Tracheal epithelial cell (primary cell): ENCODE results near the gene AFMID. TPM values are rescaled to one million over a fixed set of nuclear protein-coding genes. Genes with fewer than 3 reads are reported as not detected.

Source experiments
- total RNA-seq: library from RNA; depleted of rRNA; stranded (reverse); fragments of >200 nt; gene quantifications from 2 replicates; pipeline ENCODE4 v1.2.1, GENCODE V29; 2014

The AFMID gene, protein sequence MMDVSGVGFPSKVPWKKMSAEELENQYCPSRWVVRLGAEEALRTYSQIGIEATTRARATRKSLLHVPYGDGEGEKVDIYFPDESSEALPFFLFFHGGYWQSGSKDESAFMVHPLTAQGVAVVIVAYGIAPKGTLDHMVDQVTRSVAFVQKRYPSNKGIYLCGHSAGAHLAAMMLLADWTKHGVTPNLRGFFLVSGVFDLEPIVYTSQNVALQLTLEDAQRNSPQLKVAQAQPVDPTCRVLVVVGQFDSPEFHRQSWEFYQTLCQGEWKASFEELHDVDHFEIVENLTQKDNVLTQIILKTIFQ
- 27.0 and 32.8 TPM in 2 replicates for total RNA-seq

DNA sequence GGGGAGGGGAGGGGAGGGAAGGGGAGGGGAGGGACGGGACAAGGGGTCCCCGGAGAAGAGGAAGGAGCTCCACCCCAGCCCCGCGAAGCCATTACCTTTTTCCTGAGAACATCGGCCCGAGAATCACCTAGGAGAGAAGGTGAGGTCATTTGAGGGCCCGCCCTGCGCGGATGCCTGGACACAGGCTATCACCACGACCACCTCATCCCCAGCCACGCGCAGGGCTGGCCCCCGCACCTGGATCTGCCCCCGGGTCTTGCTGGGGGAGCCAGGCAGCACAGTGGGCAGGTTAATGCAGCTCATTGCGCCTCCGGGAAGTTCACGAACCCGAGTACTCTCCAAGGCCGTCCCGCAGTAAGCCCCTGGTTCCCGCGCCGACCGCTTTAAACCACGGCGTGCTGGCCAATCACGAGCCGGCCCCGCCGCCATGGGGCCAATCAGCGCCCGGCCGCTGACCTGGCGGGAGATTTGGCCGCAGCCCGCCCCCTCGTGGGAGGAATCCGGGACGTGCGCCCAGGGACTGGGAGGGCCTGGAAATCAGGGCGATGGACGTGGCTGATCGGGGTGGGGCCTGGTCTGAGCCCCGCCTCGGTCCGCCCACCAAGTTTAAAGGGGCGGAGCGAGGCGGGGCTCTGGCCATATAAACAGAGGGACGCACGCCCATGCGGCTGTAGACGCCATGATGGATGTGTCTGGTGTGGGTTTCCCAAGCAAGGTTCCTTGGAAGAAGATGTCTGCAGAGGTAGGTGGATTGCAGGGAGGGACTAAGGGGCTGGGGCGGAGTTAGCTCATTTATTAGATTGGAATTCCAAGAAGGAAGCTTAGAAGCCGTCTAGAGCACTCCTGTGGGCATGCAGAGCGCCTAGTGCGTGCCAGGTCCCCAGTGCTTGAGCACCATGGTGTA is at the start of gene AFMID, which contains the start of gene TK1:
Gene AFMID (plus strand): TSS at position 671 of the 904 bp plus-strand sequence. CDS start 9 bp downstream, at position 680.
Gene TK1 (minus strand): TSS at position 361 of the 904 bp plus-strand sequence. CDS start 58 bp downstream, at position 303.

DNA sequence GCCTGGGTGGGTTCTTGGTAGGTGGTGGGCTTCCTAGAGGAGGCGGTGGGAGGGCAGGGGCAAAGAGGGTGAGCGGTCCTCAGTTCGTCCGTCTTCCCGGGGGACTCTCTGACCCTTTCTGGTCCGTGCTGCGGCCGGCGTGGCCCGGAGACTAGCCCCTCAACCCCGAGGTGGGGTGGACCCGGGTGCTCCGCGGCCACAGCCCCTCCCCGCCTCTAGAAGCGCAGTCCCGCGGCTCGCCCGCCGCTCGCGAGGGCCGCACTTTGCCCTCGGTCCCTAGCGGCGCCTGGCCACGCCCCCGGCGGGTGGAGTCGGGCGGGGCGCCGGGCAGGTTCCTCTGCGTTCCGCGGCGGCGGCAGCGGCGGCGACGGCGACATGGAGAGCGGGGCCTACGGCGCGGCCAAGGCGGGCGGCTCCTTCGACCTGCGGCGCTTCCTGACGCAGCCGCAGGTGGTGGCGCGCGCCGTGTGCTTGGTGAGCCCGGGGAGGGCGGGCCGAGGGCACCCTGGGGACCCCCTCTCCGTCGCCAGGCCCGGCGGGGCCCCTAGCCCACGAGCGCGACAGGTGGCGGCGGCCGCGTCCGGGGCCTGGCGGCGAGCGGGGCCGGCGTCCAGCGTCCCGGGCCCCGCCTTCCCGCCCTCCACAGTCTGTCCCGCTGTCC is 18.8 kb upstream of the AFMID start, which contains the start of gene SYNGR2:
Gene SYNGR2 (plus strand): TSS at position 340 of the 661 bp plus-strand sequence. CDS start 36 bp downstream, at position 376.

DNA sequence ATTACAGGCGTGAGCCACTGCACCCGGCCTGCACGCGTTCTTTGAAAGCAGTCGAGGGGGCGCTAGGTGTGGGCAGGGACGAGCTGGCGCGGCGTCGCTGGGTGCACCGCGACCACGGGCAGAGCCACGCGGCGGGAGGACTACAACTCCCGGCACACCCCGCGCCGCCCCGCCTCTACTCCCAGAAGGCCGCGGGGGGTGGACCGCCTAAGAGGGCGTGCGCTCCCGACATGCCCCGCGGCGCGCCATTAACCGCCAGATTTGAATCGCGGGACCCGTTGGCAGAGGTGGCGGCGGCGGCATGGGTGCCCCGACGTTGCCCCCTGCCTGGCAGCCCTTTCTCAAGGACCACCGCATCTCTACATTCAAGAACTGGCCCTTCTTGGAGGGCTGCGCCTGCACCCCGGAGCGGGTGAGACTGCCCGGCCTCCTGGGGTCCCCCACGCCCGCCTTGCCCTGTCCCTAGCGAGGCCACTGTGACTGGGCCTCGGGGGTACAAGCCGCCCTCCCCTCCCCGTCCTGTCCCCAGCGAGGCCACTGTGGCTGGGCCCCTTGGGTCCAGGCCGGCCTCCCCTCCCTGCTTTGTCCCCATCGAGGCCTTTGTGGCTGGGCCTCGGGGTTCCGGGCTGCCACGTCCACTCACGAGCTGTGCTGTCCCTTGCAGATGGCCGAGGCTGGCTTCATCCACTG is 27.0 kb downstream of the AFMID start, which contains the start of gene BIRC5:
Gene BIRC5 (plus strand): TSS at position 238 of the 690 bp plus-strand sequence. CDS start 64 bp downstream, at position 302.

DNA sequence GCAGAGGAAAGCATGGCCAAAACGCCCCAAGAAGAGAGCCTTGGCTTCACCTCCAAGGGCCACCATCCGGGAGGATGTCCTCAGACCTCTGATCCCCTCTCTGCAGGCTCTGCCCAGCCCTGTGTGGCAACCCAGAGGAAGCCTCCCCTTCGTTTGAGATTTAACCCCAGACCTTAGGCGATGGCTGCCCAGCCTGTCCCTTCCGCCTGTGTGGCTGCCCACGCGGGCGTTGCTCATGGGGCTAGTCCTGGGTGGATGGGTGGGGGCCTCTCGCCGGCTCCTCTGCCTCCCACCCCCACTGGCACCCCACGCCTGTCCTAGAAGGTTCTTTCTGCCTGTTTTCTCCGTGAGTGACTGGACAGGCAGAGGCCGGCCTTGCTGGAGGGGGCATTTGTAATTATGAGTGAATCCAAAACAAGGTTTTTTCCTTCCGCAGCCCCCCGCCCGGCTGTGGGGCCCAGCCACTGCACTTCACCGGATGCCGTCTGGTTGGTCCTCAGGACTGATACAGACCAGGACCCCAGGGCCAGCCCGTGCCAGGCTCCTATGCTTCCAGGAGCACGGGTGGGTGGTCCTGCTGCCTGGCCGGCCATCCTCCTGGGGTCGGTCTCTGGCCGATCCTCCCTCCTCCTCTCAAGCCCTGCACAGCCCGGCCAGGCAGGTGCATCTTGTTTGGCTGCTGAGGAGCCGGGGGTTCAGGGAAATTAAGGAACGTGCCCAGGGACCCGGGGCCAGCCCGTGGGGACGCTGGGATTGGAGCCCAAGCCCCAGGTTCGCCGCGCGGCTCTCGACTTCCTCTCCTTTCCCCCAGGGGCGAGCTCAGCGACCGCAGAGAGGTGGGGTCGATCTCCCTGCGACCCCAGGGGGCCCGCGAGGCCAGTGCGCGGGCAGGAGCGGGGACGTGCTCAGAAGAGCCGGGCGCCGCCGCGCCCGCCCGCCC is 44.1 kb downstream of the AFMID start, which contains the start of gene TMEM235:
Gene TMEM235 (plus strand): TSS at position 636 of the 940 bp plus-strand sequence. CDS start 393 bp downstream, outside the sequence.

Other genes starting within 250 kb of the AFMID start
- gene TNRC6C, start 228.7 kb upstream of the AFMID start, total RNA-seq, result 0.24 and 0.64 TPM in 2 replicates
- 69.5 and 106 TPM in 2 replicates for gene TMC6, start 58.6 kb upstream of the AFMID start, total RNA-seq
- 0.21 and 0.48 TPM in 2 replicates for gene TMC8, start 56.6 kb upstream of the AFMID start, total RNA-seq
- gene C17orf99, start 41.0 kb upstream of the AFMID start, total RNA-seq, result 0.72 and 3.4 TPM in 2 replicates
- 36.4 and 92.8 TPM in 2 replicates for gene SYNGR2, start 18.8 kb upstream of the AFMID start, total RNA-seq
- gene TK1, start 310 bp upstream of the AFMID start, total RNA-seq, result 0.43 and 25.8 TPM in 2 replicates
- gene BIRC5, start 26.9 kb downstream of the AFMID start, total RNA-seq, result 1.3 and 4.8 TPM in 2 replicates
- not detected in 2 replicates for gene TMEM235, start 44.3 kb downstream of the AFMID start, total RNA-seq
- gene SOCS3, start 172.7 kb downstream of the AFMID start, total RNA-seq, result 10.4 and 28.0 TPM in 2 replicates
- 17.1 and 26.4 TPM in 2 replicates for gene PGS1, start 191.3 kb downstream of the AFMID start, total RNA-seq